Measurements from ENCODE around the gene LAMA2.

Gene LAMA2

GRCh38 chr6:129494586-129494985 lies 611.6 kb downstream of the LAMA2 start:
- no peak overlapping the region for H3K4me3 ChIP-seq (ENCODE audit: control insufficient read depth in 1 of 7, extremely low read depth in 1 of 7, insufficient read depth in 4 of 7, low read depth in 2 of 7, low read length in 6 of 7)
- H3K27me3 ChIP-seq (replicated peaks in 2 of 5; ENCODE audit: control insufficient read depth in 4 of 5, insufficient read depth in 5 of 5, low read length in 4 of 5) = peaks cover 0 to 6% (median 0%) of the 10 kb centered on the region in 5 experiments
- ChIA-PET POLR2A (no interaction called here), CTCF (interaction anchor here (1.0 to 1.4 kb wide), 2 partner anchors 71 to 527 kb away, joined by 3 read pairs; no protein-coding TSS in a partner anchor)
- H3K9me3 ChIP-seq (ENCODE audit: control extremely low read depth in 1 of 5, control insufficient read depth in 4 of 5, insufficient read depth in 2 of 5, low read depth in 1 of 5, low read length in 4 of 5) = no peaks in the 10 kb centered on the region
- DNase-seq = no peak
- no peaks in the 10 kb centered on the region for H3K36me3 ChIP-seq (ENCODE audit: control insufficient read depth in 4 of 4, insufficient read depth in 4 of 4, low read length in 3 of 4)
- no peak overlapping the region for H3K27ac ChIP-seq (ENCODE audit: insufficient read depth in 1 of 2, low read depth in 1 of 2, low read length in 2 of 2, poor library complexity in 1 of 2, severe bottlenecking in 2 of 2)
- peaks cover 13 to 27% (median 23%) of the 10 kb centered on the region in 4 experiments for H3K4me1 ChIP-seq (ENCODE audit: control extremely low read depth in 1 of 4, control insufficient read depth in 4 of 4, insufficient read depth in 4 of 4, low read length in 3 of 4)

DNA sequence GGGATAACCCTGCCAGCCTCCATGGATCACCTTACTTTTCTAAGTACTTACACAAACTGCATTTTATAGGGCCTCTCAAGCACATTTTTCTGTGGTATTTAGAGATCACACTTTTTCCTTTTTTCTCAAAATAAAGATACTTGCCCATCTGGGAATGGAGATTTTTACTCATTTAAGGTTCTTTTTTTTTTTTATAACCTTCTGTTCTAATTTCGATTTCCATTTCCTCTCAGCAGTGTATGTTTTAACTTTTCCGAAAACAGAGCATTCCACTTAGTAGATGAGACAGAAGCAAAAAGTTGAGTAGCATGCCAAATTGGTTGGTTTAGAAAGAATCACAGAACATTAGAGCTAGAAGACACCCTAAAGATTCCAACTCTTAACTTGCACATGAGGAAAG lies 612.7 kb downstream of the LAMA2 start:
- no peak overlapping the region for H3K4me3 ChIP-seq (ENCODE audit: control insufficient read depth in 1 of 7, extremely low read depth in 1 of 7, insufficient read depth in 4 of 7, low read depth in 2 of 7, low read length in 6 of 7)
- H3K27ac ChIP-seq (ENCODE audit: insufficient read depth in 1 of 2, low read depth in 1 of 2, low read length in 2 of 2, poor library complexity in 1 of 2, severe bottlenecking in 2 of 2) = no peak overlapping the region
- DNase-seq = no peak
- peaks cover 12 to 20% (median 16%) of the 10 kb centered on the region in 4 experiments for H3K4me1 ChIP-seq (ENCODE audit: control extremely low read depth in 1 of 4, control insufficient read depth in 4 of 4, insufficient read depth in 4 of 4, low read length in 3 of 4)
- no CpG with 5 or more reads among the region's 2 CpGs for WGBS (ENCODE audit: insufficient coverage)
- H3K36me3 ChIP-seq (ENCODE audit: control insufficient read depth in 4 of 4, insufficient read depth in 4 of 4, low read length in 3 of 4) = no peaks in the 10 kb centered on the region
- POLR2A ChIA-PET = no interaction called here
- H3K9me3 ChIP-seq (ENCODE audit: control extremely low read depth in 1 of 5, control insufficient read depth in 4 of 5, insufficient read depth in 2 of 5, low read depth in 1 of 5, low read length in 4 of 5) = no peaks in the 10 kb centered on the region
- CTCF ChIA-PET = interaction anchor here (1.0 kb wide), 1 partner anchor 526 kb away, joined by 3 read pairs; no protein-coding TSS in a partner anchor
- H3K27me3 ChIP-seq (replicated peaks in 2 of 5; ENCODE audit: control insufficient read depth in 4 of 5, insufficient read depth in 5 of 5, low read length in 4 of 5) = peaks cover 0 to 6% (median 0%) of the 10 kb centered on the region in 5 experiments

DNA sequence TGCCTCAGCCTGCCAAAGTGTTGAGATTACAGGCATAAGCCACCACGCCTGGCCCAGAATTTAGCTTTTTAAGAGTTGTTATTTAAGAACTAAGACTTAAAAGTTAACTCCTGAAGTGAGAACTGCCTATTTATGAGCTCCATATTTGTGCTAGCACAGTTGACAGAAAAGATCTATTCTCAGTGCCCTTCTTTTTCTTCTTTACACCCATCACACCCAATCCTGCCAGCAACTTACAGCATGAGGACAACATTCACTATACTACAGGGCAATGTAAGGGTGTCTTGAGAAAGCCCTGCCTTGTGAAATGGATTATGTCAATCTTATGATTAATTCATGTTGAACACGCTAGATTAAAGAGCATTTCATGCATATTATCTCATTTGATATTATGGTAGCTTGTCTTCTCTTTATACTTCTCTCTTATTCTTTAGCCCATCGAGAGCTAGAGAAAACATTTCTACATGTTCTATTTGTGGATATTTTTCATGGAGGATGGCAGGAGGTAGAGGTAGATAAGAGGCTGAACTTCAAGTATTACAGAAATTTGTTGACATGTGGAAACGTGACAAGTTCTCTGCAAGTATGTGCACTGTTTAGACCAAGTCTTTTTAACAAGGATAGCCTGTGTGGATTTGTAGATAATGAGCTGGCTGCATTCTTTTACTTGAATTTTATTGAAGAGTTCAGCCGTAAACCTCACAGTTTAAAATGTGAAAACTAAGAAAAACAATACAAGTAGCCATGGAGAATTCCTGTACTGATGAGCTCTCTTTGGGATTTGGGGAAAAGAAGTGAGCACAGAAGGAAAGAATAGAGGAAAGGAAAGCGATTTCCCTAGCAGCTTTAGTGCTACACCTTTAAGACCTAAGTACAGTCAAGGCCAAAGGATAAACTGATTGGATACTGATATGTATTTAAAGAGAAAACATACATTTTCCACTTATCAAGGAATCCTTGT lies 614.8 kb downstream of the LAMA2 start:
- peaks cover 3 to 23% (median 14%) of the 10 kb centered on the region in 4 experiments for H3K4me1 ChIP-seq (ENCODE audit: control extremely low read depth in 1 of 4, control insufficient read depth in 4 of 4, insufficient read depth in 4 of 4, low read length in 3 of 4)
- DNase-seq = peak in 1 of 3 donors; percentile 28
- H3K27ac ChIP-seq (ENCODE audit: insufficient read depth in 1 of 2, low read depth in 1 of 2, low read length in 2 of 2, poor library complexity in 1 of 2, severe bottlenecking in 2 of 2) = no peak overlapping the region
- no peaks in the 10 kb centered on the region for H3K9me3 ChIP-seq (ENCODE audit: control extremely low read depth in 1 of 5, control insufficient read depth in 4 of 5, insufficient read depth in 2 of 5, low read depth in 1 of 5, low read length in 4 of 5)
- ChIA-PET POLR2A (no interaction called here), CTCF (interaction anchor here (0.8 to 6.7 kb wide), 9 partner anchors 14 to 523 kb away, joined by 3 to 73 read pairs (median 3); no protein-coding TSS in a partner anchor)
- peaks cover 0 to 6% (median 0%) of the 10 kb centered on the region in 5 experiments for H3K27me3 ChIP-seq (replicated peaks in 2 of 5; ENCODE audit: control insufficient read depth in 4 of 5, insufficient read depth in 5 of 5, low read length in 4 of 5)
- H3K4me3 ChIP-seq (ENCODE audit: control insufficient read depth in 1 of 7, extremely low read depth in 1 of 7, insufficient read depth in 4 of 7, low read depth in 2 of 7, low read length in 6 of 7) = no peak overlapping the region
- H3K36me3 ChIP-seq (ENCODE audit: control insufficient read depth in 4 of 4, insufficient read depth in 4 of 4, low read length in 3 of 4) = no peaks in the 10 kb centered on the region
- WGBS (ENCODE audit: insufficient coverage) = 50% methylated on average over 1 of the region's 6 CpGs

- no CpG with 5 or more reads among the region's 2 CpGs for WGBS (ENCODE audit: insufficient coverage)
- ChIA-PET POLR2A (no interaction called here), CTCF (interaction anchor here (1.0 to 6.7 kb wide), 6 partner anchors 16 to 84 kb away, joined by 3 to 73 read pairs (median 3); no protein-coding TSS in a partner anchor)
- peak in 2 of 3 donors; percentile 14 to 23 for DNase-seq
- no peaks in the 10 kb centered on the region for H3K36me3 ChIP-seq (ENCODE audit: control insufficient read depth in 4 of 4, insufficient read depth in 4 of 4, low read length in 3 of 4)
- H3K27me3 ChIP-seq (replicated peaks in 2 of 5; ENCODE audit: control insufficient read depth in 4 of 5, insufficient read depth in 5 of 5, low read length in 4 of 5) = peaks cover 0 to 6% (median 0%) of the 10 kb centered on the region in 5 experiments
- peaks cover 3 to 23% (median 14%) of the 10 kb centered on the region in 4 experiments for H3K4me1 ChIP-seq (ENCODE audit: control extremely low read depth in 1 of 4, control insufficient read depth in 4 of 4, insufficient read depth in 4 of 4, low read length in 3 of 4)
- peak overlapping the region in 1 of 7 experiments; percentile 63 for H3K4me3 ChIP-seq (ENCODE audit: control insufficient read depth in 1 of 7, extremely low read depth in 1 of 7, insufficient read depth in 4 of 7, low read depth in 2 of 7, low read length in 6 of 7)
- H3K9me3 ChIP-seq (ENCODE audit: control extremely low read depth in 1 of 5, control insufficient read depth in 4 of 5, insufficient read depth in 2 of 5, low read depth in 1 of 5, low read length in 4 of 5) = no peaks in the 10 kb centered on the region
- no peak overlapping the region for H3K27ac ChIP-seq (ENCODE audit: insufficient read depth in 1 of 2, low read depth in 1 of 2, low read length in 2 of 2, poor library complexity in 1 of 2, severe bottlenecking in 2 of 2)
Observed at GRCh38 chr6:129498541-129498940, 615.6 kb downstream of the LAMA2 start.

DNA sequence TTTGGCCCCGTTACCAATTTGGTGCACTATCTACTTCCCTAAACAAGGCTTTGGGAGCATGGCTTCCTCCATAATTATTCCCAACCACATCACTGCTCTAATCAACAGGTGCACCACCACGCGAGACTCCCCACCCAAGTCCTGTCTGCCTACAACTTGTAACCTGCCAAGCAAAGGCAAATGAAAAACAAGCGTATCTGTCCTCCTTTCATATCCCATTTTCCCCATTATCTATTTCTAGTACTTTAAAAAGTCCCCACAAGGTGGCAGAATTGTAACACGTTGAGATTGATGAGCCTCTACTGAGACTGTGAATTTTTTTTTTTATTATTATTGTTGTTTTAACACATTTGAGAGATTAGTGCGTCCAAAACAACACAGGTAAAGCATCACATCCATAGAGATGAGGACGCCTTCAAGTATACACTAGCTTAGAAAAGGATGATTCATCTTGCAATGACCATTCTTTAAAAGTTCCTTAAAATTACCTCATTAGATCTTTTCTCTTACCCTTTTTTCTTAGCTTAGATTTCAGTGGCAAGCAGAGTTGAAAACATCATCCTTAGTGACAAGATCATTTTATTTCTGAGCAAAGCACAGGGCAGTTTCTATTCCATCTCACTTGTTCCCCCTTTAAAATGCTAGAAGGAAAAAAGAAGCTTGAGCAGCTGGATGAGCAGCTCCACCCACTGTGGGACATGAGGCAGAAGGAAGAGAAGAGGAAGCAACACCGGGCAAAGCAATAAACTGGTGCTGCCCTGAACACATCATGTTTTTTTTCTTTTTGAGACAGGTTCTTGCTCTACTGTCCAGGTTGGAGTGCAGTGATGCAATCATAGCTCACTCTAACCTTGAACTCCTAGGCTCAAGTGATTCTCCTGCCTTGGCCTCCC lies 616.3 kb downstream of the LAMA2 start:
- no peaks in the 10 kb centered on the region for H3K36me3 ChIP-seq (ENCODE audit: control insufficient read depth in 4 of 4, insufficient read depth in 4 of 4, low read length in 3 of 4)
- peak; percentile 57 to 70 (median 62) for DNase-seq
- peaks cover 0 to 6% (median 0%) of the 10 kb centered on the region in 5 experiments for H3K27me3 ChIP-seq (replicated peaks in 2 of 5; ENCODE audit: control insufficient read depth in 4 of 5, insufficient read depth in 5 of 5, low read length in 4 of 5)
- H3K27ac ChIP-seq (ENCODE audit: insufficient read depth in 1 of 2, low read depth in 1 of 2, low read length in 2 of 2, poor library complexity in 1 of 2, severe bottlenecking in 2 of 2) = no peak overlapping the region
- POLR2A ChIA-PET = interaction anchor here (1.0 kb wide), 1 partner anchor 8 kb away, joined by 3 read pairs; no protein-coding TSS in a partner anchor
- CTCF ChIA-PET = interaction anchor here (0.6 to 6.7 kb wide), 20 partner anchors 8 to 439 kb away, joined by 3 to 73 read pairs (median 4); no protein-coding TSS in a partner anchor
- 0% methylated on average over 4 of the region's 8 CpGs for WGBS (ENCODE audit: insufficient coverage)
- peaks cover 3 to 23% (median 14%) of the 10 kb centered on the region in 4 experiments for H3K4me1 ChIP-seq (ENCODE audit: control extremely low read depth in 1 of 4, control insufficient read depth in 4 of 4, insufficient read depth in 4 of 4, low read length in 3 of 4)
- H3K9me3 ChIP-seq (ENCODE audit: control extremely low read depth in 1 of 5, control insufficient read depth in 4 of 5, insufficient read depth in 2 of 5, low read depth in 1 of 5, low read length in 4 of 5) = no peaks in the 10 kb centered on the region
- H3K4me3 ChIP-seq (ENCODE audit: control insufficient read depth in 1 of 7, extremely low read depth in 1 of 7, insufficient read depth in 4 of 7, low read depth in 2 of 7, low read length in 6 of 7) = peak overlapping the region in 1 of 7 experiments; percentile 63

- POLR2A ChIA-PET = interaction anchor here (1.0 kb wide), 1 partner anchor 8 kb away, joined by 3 read pairs; no protein-coding TSS in a partner anchor
- no peak overlapping the region for H3K27ac ChIP-seq (ENCODE audit: insufficient read depth in 1 of 2, low read depth in 1 of 2, low read length in 2 of 2, poor library complexity in 1 of 2, severe bottlenecking in 2 of 2)
- H3K36me3 ChIP-seq (ENCODE audit: control insufficient read depth in 4 of 4, insufficient read depth in 4 of 4, low read length in 3 of 4) = no peaks in the 10 kb centered on the region
- CTCF ChIA-PET = interaction anchor here (0.6 to 6.7 kb wide), 20 partner anchors 8 to 438 kb away, joined by 3 to 73 read pairs (median 4); no protein-coding TSS in a partner anchor
- H3K9me3 ChIP-seq (ENCODE audit: control extremely low read depth in 1 of 5, control insufficient read depth in 4 of 5, insufficient read depth in 2 of 5, low read depth in 1 of 5, low read length in 4 of 5) = no peaks in the 10 kb centered on the region
- H3K4me3 ChIP-seq (ENCODE audit: control insufficient read depth in 1 of 7, extremely low read depth in 1 of 7, insufficient read depth in 4 of 7, low read depth in 2 of 7, low read length in 6 of 7) = no peak overlapping the region
- peaks cover 3 to 23% (median 14%) of the 10 kb centered on the region in 4 experiments for H3K4me1 ChIP-seq (ENCODE audit: control extremely low read depth in 1 of 4, control insufficient read depth in 4 of 4, insufficient read depth in 4 of 4, low read length in 3 of 4)
- 100% methylated on average over 1 of the region's 4 CpGs for WGBS (ENCODE audit: insufficient coverage)
- DNase-seq = no peak
- H3K27me3 ChIP-seq (replicated peaks in 2 of 5; ENCODE audit: control insufficient read depth in 4 of 5, insufficient read depth in 5 of 5, low read length in 4 of 5) = peaks cover 0 to 6% (median 0%) of the 10 kb centered on the region in 5 experiments
Observed at GRCh38 chr6:129499843-129500219, 616.9 kb downstream of the LAMA2 start.

Data from common myeloid progenitor, CD34-positive (primary cell).